Cardiac muscle cell (in vitro differentiated cells and primary cell): ENCODE data around the gene POLQ. TPM values are rescaled to one million over a fixed set of nuclear protein-coding genes. Genes with fewer than 3 reads are reported as not detected.
"Not testable (repeated sequence)": the region's sequence is repeated elsewhere in the genome, so short reads cannot be mapped to it uniquely, and the experiment has no call there.

Experiments
- DNase-seq, 2 donors: peaks; one replicate each; pipeline versions ENCODE4 v3.0.0 to v3.0.0-alpha.2; 2010 to 2017; ENCODE audit warnings: low read depth in 1 of 2, low spot score in 1 of 2
- H3K27ac ChIP-seq: fragments of 200-600 bp; sonication (generic); 2 replicates; pipeline ENCODE4 v1.5.1; 2016
- H3K27me3 ChIP-seq: fragments of 200-600 bp; sonication (generic); 2 replicates; pipeline ENCODE4 v1.6.0; 2016; ENCODE audit warnings: control low read depth
- H3K36me3 ChIP-seq: fragments of 200-600 bp; sonication (generic); 2 replicates; pipeline ENCODE4 v1.5.1; 2016; ENCODE audit warnings: control low read depth
- H3K4me1 ChIP-seq: fragments of 200-600 bp; sonication (generic); 2 replicates; pipeline ENCODE4 v1.8.1; 2017; ENCODE audit warnings: low read depth, mild to moderate bottlenecking, mixed run types
- H3K4me3 ChIP-seq: fragments of 200-600 bp; sonication (generic); 2 replicates; pipeline ENCODE4 v1.5.1; 2016; ENCODE audit warnings: mild to moderate bottlenecking
- H3K9me3 ChIP-seq: fragments of 200-600 bp; sonication (generic); 2 replicates; pipeline ENCODE4 v1.5.1; 2017; ENCODE audit warnings: low read depth, mild to moderate bottlenecking, control low read depth
- polyA plus RNA-seq: library from polyadenylated mRNA; unstranded; fragments of >200 nt; fragmentation: Nextera tagmentation; extraction: Ambion mirVana; gene quantifications from 2 replicates; pipeline ENCODE4 v1.2.1, GENCODE V29; 2016
- total RNA-seq: library from RNA; depleted of rRNA; stranded (reverse); fragments of >200 nt; gene quantifications from 2 replicates; pipeline ENCODE4 v1.2.3, GENCODE V29; 2016
- TF ChIP-seq, protein P1 (sequence below): IDR thresholded peaks from 2 replicates; pipeline ENCODE4 v1.5.1; 2012; ENCODE audit warnings: low read depth, mild to moderate bottlenecking, low read length

The POLQ gene
- total and polyA plus RNA-seq, 2 experiments from 2014 or later, result 2.2 to 7.1 TPM

DNA sequence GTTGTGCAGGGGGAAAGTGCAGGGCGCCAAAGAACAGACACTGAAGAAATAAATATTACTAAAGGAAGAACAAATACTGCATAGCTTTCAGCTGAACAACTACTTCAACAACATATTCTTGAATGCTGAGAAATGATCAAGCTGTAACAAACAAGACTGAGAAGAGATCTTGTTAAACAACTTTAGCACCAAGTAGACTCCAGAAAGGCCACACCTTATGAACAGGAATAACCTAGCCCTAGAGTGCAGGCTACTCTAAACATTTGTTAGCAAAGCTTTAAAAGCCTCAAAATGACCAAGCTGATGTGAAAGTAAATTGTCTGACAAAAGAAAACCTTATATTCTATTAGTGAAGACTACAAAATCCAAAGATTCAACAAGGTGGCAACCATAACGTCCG, 83.2 kb downstream of the POLQ start:
- H3K27me3 ChIP-seq, result no peaks in the 10 kb centered on the region
- DNase-seq, result no peak
- H3K4me3 ChIP-seq, result no peak overlapping the region
- no peaks in the 10 kb centered on the region for H3K36me3 ChIP-seq
- no peaks in the 10 kb centered on the region for H3K4me1 ChIP-seq
- no peaks in the 10 kb centered on the region for H3K9me3 ChIP-seq
- H3K27ac ChIP-seq, result no peak overlapping the region
- TF ChIP-seq, protein P1, sequence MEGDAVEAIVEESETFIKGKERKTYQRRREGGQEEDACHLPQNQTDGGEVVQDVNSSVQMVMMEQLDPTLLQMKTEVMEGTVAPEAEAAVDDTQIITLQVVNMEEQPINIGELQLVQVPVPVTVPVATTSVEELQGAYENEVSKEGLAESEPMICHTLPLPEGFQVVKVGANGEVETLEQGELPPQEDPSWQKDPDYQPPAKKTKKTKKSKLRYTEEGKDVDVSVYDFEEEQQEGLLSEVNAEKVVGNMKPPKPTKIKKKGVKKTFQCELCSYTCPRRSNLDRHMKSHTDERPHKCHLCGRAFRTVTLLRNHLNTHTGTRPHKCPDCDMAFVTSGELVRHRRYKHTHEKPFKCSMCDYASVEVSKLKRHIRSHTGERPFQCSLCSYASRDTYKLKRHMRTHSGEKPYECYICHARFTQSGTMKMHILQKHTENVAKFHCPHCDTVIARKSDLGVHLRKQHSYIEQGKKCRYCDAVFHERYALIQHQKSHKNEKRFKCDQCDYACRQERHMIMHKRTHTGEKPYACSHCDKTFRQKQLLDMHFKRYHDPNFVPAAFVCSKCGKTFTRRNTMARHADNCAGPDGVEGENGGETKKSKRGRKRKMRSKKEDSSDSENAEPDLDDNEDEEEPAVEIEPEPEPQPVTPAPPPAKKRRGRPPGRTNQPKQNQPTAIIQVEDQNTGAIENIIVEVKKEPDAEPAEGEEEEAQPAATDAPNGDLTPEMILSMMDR, result no peak

DNA sequence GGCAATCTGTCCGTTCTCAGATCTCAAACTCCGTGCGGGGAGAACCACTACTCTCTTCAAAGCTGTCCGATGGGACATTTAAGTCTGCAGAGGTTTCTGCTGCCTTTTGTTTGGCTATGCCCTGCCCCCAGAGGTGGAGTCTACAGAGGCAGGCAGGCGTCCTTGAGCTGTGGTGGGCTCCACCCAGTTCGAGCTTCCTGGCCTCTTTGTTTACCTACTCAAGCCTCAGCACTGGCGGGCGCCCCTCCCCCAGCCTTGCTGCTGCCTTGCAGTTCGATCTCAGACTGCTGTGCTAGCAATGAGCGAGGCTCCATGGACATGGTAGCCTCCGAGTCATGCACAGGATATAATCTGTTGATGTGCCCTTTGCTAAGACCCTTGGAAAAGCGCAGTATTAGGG, 94.0 kb downstream of the POLQ start:
- H3K4me1 ChIP-seq, H3K9me3 ChIP-seq, H3K36me3 ChIP-seq, H3K27ac ChIP-seq, H3K4me3 ChIP-seq, H3K27me3 ChIP-seq, DNase-seq: not testable (repeated sequence)

DNA sequence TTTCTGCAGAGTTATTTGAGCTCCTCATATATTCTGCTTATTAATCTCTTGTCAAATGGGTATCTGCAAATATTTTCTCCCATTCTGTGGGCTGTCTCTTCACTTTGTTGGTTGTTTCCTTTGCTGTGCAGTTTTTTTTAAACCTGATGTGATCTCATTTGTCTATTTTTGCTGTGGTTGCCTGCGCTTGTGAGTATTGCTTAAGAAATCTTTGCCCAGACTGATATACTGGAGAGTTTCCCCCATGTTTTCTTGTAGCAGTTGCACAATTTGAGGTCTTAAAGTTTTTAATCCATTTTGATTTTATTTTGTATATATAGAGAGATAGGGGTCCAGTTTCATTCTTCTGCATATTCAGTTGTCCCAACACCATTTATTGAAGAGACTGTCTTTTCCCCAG, 102.3 kb downstream of the POLQ start:
- no peak overlapping the region for H3K27ac ChIP-seq
- TF ChIP-seq, protein P1, result no peak
- no peaks in the 10 kb centered on the region for H3K36me3 ChIP-seq
- no peaks in the 10 kb centered on the region for H3K4me1 ChIP-seq
- H3K4me3 ChIP-seq, result no peak overlapping the region
- DNase-seq, result peak in 1 of 2 donors; percentile 25
- no peaks in the 10 kb centered on the region for H3K27me3 ChIP-seq
- no peaks in the 10 kb centered on the region for H3K9me3 ChIP-seq

DNA sequence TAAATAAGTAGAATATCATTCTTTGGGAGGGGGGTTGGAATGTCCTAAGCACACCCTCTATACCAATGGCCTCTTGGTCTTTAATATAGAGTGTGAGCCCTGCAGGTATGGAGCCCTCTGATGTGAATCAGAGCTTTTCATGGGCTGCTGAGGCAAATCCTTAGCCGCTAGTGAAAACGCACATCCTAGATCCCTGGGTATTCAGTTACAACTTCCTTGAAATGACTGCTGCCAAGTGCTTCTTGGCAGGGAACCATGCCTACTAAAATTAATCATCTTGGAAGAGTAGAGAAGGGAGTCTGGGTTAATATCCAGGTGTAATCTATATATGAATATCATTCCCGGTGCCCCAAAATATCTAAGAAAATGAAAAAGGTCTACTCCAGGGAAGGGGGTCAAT, 109.1 kb downstream of the POLQ start:
- no peaks in the 10 kb centered on the region for H3K27me3 ChIP-seq
- TF ChIP-seq, protein P1, result no peak
- no peaks in the 10 kb centered on the region for H3K36me3 ChIP-seq
- no peak overlapping the region for H3K4me3 ChIP-seq
- no peaks in the 10 kb centered on the region for H3K4me1 ChIP-seq
- H3K9me3 ChIP-seq, result no peaks in the 10 kb centered on the region
- no peak for DNase-seq
- no peak overlapping the region for H3K27ac ChIP-seq

DNA sequence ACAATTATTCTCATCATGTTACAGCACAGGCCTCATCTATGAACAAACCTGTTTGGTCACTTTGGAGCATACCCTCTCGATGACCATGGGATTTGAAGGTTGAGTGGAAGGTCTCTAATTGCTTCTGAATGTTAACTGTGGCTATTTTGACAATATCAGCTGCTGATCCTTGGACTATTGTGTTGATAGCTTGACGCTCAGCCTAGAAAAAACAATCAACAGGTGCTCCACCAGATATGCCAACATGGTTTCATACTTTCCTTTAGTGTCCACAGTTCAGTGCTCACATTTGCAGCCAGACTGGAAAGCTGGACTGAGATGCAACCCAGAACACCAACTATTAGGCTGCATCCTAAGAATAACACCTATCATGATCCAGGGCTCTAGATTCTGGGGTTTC, 109.7 kb downstream of the POLQ start:
- H3K27me3 ChIP-seq, result no peaks in the 10 kb centered on the region
- no peak overlapping the region for H3K4me3 ChIP-seq
- no peaks in the 10 kb centered on the region for H3K36me3 ChIP-seq
- H3K4me1 ChIP-seq, result no peaks in the 10 kb centered on the region
- TF ChIP-seq, protein P1, result no peak
- H3K27ac ChIP-seq, result no peak overlapping the region
- DNase-seq, result no peak
- no peaks in the 10 kb centered on the region for H3K9me3 ChIP-seq

DNA sequence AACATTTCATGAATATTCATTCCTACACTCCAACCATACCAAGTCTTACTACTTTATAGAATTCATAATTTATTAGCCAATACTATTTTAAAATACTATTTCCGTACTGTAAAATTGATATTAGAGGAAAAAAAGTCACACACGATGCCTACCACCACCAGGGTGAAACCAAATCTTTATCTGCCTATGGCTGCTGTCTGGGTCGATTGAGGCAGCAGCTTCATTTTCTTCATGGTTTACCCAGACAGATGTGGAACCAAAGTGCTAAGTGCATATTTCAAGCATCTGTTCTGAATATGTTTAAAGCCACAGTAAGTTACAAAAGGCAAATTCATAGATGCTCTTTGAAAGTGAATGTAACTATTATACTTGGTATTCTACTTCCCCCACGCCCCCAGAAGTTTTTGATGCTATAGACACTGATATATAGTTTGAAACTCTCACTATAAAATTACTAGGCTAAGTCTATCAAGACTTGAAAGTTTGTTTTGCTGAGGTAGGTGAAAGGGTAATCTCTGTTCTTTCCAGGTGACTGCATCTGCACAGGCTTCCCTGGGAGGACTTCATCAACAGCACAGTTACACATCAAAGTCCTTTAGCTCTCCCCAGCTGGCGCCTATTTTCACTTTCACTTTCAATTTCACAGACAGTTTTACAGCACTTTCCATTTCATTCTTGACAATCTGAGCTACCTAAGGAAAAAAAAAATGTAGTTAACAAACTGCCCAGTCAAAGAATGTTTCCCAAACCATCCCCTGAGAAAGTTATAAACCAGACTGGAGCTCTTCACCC, 113.9 kb downstream of the POLQ start:
- no peaks in the 10 kb centered on the region for H3K9me3 ChIP-seq
- no peaks in the 10 kb centered on the region for H3K27me3 ChIP-seq
- DNase-seq, result peak in 1 of 2 donors; percentile 65
- TF ChIP-seq, protein P1, result no peak
- no peaks in the 10 kb centered on the region for H3K4me1 ChIP-seq
- no peaks in the 10 kb centered on the region for H3K36me3 ChIP-seq
- H3K4me3 ChIP-seq, result no peak overlapping the region
- no peak overlapping the region for H3K27ac ChIP-seq
